ENCODE data around the gene CYB561D2.
A peak's percentile ranks its signal among the peaks of the same experiment; 100 is the strongest.

Gene CYB561D2

GRCh38 chr3:50323614-50324199 is 27.0 kb upstream of the CYB561D2 start:
- DNase-seq = no peak

- DNase-seq = peak in 3 of 5 donors; percentile 40 to 50 (median 42)
Measured at GRCh38 chr3:50324351-50325112, 26.1 kb upstream of the CYB561D2 start.

GRCh38 chr3:50325113-50325480 is 25.6 kb upstream of the CYB561D2 start:
- DNase-seq = no peak

- no peak for DNase-seq
Measured at GRCh38 chr3:50325497-50326181, 25.0 kb upstream of the CYB561D2 start.

GRCh38 chr3:50326182-50326541 is 24.5 kb upstream of the CYB561D2 start:
- no peak for DNase-seq

GRCh38 chr3:50327129-50327528 is 23.5 kb upstream of the CYB561D2 start:
- no peak for DNase-seq

- DNase-seq = peak; percentile 89 to 96 (median 94)
Measured at GRCh38 chr3:50327943-50328691, 22.5 kb upstream of the CYB561D2 start, which contains the start of gene TUSC2. TSS of gene TUSC2 (minus strand) at chr3:50328223. CDS start at chr3:50328099, 124 bp downstream.

GRCh38 chr3:50330330-50330729 is 20.3 kb upstream of the CYB561D2 start:
- no peak for DNase-seq

GRCh38 chr3:50331364-50331907 is 19.2 kb upstream of the CYB561D2 start:
- no peak for DNase-seq

GRCh38 chr3:50333744-50334328 is 16.8 kb upstream of the CYB561D2 start:
- DNase-seq = no peak

GRCh38 chr3:50334339-50335075 is 16.2 kb upstream of the CYB561D2 start:
- DNase-seq = no peak

GRCh38 chr3:50336452-50337174 is 14.0 kb upstream of the CYB561D2 start:
- no peak for DNase-seq

- DNase-seq = peak; percentile 86 to 99 (median 89)
Measured at GRCh38 chr3:50337175-50337861, 13.3 kb upstream of the CYB561D2 start.

- no peak for DNase-seq
Measured at GRCh38 chr3:50338965-50339364, 11.7 kb upstream of the CYB561D2 start.

GRCh38 chr3:50339485-50340146 is 11.0 kb upstream of the CYB561D2 start:
- no peak for DNase-seq

GRCh38 chr3:50340147-50340447 is 10.6 kb upstream of the CYB561D2 start:
- no peak for DNase-seq

GRCh38 chr3:50340448-50341329 is 10.0 kb upstream of the CYB561D2 start, which contains the start of gene RASSF1:
TSS of gene RASSF1 (minus strand) at chr3:50340836. CDS start at chr3:50340805, 31 bp downstream.
- DNase-seq = peak; percentile 39 to 87 (median 56)

- DNase-seq = no peak
Measured at GRCh38 chr3:50341537-50341936, 9.1 kb upstream of the CYB561D2 start.

All from T-helper 1 cell (primary cell).